ENCODE measurements around the gene RELT. TPM values are rescaled to one million over a fixed set of nuclear protein-coding genes. Genes with fewer than 3 reads are reported as not detected.

The RELT gene
- total and polyA plus RNA-seq, 2 experiments from 2014 or later = 2.0 to 6.3 TPM

- TF ChIP-seq REST (IDR thresholded peaks at IDR 0.05; ENCODE audit: unreplicated experiment) = no peak
These were observed 63.0 kb downstream of the RELT start (continued) for GRCh38 chr11:73439002-73439843.

DNA sequence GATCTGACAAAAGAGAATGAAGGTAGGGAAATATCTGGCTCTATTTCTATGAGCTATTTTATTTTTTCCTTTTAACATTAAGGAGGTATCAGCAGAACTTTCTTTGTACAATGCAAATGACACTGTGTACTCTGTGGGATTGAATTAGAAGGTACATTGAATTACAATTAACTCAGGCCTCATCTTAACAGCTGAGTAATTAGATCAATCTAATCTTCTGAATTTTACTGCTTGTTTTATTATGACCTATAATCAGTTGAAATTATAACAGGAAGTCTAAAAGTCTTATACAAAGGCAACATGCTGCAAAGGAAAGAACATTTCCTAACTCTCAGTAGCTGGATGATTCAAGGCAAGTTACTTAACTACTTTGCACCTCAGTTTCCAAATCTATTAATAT lies 69.8 kb downstream of the RELT start:
- TF ChIP-seq EZH2phosphoT487 (IDR thresholded peaks at IDR 0.05; ENCODE audit: unreplicated experiment) (no peak), REST (IDR thresholded peaks at IDR 0.05; ENCODE audit: unreplicated experiment) (no peak), EZH2 (IDR thresholded peaks at IDR 0.05; ENCODE audit: low read depth, unreplicated experiment) (no peak), ETS1 (IDR thresholded peaks at IDR 0.05) (no peak), ZNF114 (CRISPR knock-in tag; IDR thresholded peaks at IDR 0.05) (no peak), POLR2AphosphoS5 (IDR thresholded peaks at IDR 0.05; ENCODE audit: low read depth) (no peak), CREB1 (CRISPR knock-in tag; IDR thresholded peaks at IDR 0.05; ENCODE audit: low read depth) (no peak)
- H3K27me3 Mint-ChIP-seq (ENCODE audit: insufficient read depth, low read depth, poor library complexity) = peaks cover 2% of the 10 kb centered on the region
- H3K4me1 Mint-ChIP-seq = peaks cover 9% of the 10 kb centered on the region; the same call in 2 of the 3 replicates

More for the DNA sequence above, 69.8 kb downstream of the RELT start:
- Mint-ChIP-seq H3K9me3 (no peaks in the 10 kb centered on the region; the same call in 2 of the 3 replicates), H3K4me3 (no peak overlapping the region), H3K27ac (no peak overlapping the region), H3K36me3 (ENCODE audit: low read depth) (no peaks in the 10 kb centered on the region; the same call in 2 of the 3 replicates)
- Histone ChIP-seq H4K20me1 (replicated peaks; ENCODE audit: insufficient read depth) (0 out of 2 replicates have a peak, but pooled peaks cover 8% of the 10 kb centered on the region), H3K4me3 (no peak overlapping the region), H3F3A (replicated peaks; ENCODE audit: low read depth) (no peaks in the 10 kb centered on the region), H3K27me3 (ENCODE audit: insufficient read depth) (no peaks in the 10 kb centered on the region), H2AFZ (no peak overlapping the region), H3K36me3 (ENCODE audit: insufficient read depth) (no peaks in the 10 kb centered on the region), H3K4me1 (ENCODE audit: insufficient read depth) (no peaks in the 10 kb centered on the region; the same call in 1 of the 2 replicates), H3K9me2 (ENCODE audit: insufficient read depth) (no peaks in the 10 kb centered on the region), H3K27ac (ENCODE audit: low read depth) (no peak overlapping the region), H3K4me2 (no peak overlapping the region), H3K79me2 (replicated peaks; ENCODE audit: insufficient read depth) (no peaks in the 10 kb centered on the region)
- DNase-seq (ENCODE audit: low spot score) (no peak), ATAC-seq (no peak)

Measured in GM23338 (cell line).